ENCODE results near the gene RPL28.

GRCh38 chr19:55398200-55398925 is 12.6 kb downstream of the RPL28 start:
- no peak for TF ChIP-seq CTCF (IDR thresholded peaks at IDR 0.05)
- no peak for TF ChIP-seq POLR2A (IDR thresholded peaks at IDR 0.05)
